Lower leg skin (tissue), 3 donors: Measurements from ENCODE around the gene TPTE2.

Source experiments
- CTCF ChIP-seq, 3 donors: fragments of 450-650 bp; IDR thresholded peaks; one replicate each; pipeline ENCODE4 v1.5.1; 2016; ENCODE audit warnings: antibody characterized with exemption in 3 of 3, mild to moderate bottlenecking in 3 of 3, moderate library complexity in 2 of 3
- POLR2A ChIP-seq, 2 donors: fragments of 450-650 bp; IDR thresholded peaks; one replicate each; pipeline ENCODE4 v1.6.1; 2016 to 2017; ENCODE audit warnings: antibody characterized with exemption in 2 of 2, mild to moderate bottlenecking in 1 of 2, moderate library complexity in 1 of 2

GRCh38 chr13:19592657-19593180 is 31.4 kb upstream of the TPTE2 start:
- TF ChIP-seq CTCF (IDR thresholded peaks at IDR 0.05): no peak
- no peak for TF ChIP-seq POLR2A (IDR thresholded peaks at IDR 0.05)
